ENCODE results near the gene BIN2.
"Not testable (repeated sequence)": the region's sequence is repeated elsewhere in the genome, so short reads cannot be mapped to it uniquely, and the experiment has no call there.

Gene BIN2

DNA sequence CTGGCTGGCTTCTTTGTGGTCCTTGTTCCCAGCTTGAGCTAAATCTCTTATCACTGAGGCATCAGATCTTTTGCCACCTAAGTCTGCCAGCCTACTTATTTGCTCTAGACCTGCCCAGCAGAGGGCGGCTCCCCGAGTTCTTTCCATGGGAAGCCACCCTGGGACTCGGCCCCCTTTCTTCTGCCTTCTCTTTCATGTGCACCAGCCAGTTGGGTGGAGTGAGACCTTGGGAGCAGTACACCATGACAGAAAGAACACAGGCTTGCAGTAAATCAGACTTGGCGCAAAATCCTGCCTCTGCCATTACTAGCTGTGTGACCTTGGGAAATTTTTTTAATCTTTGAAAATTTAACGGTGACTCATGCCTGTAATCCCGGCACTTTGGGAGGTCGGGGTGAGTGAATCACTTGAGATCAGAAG lies 61.2 kb downstream of the BIN2 start:
- Histone ChIP-seq H3F3A (ENCODE audit: insufficient read depth, low read length) (no peaks in the 10 kb centered on the region), H3K79me2 (ENCODE audit: low read length) (no peaks in the 10 kb centered on the region), H3K27me3 (replicated peaks; ENCODE audit: insufficient read depth, low read length) (no peaks in the 10 kb centered on the region), H2AFZ (ENCODE audit: low read length) (no peak overlapping the region), H3K9me3 (replicated peaks; ENCODE audit: insufficient read depth, low read length) (no peaks in the 10 kb centered on the region), H3K4me1 (ENCODE audit: low read length) (peaks cover 5% of the 10 kb centered on the region), H3K4me2 (ENCODE audit: low read depth, low read length) (no peak overlapping the region), H3K36me3 (replicated peaks; ENCODE audit: insufficient read depth, low read length) (no peaks in the 10 kb centered on the region), H3K4me3 (ENCODE audit: low read length) (no peak overlapping the region), H4K20me1 (ENCODE audit: insufficient read depth, low read length) (no peaks in the 10 kb centered on the region), H3K27ac (ENCODE audit: low read length) (no peak overlapping the region), H3K9ac (ENCODE audit: low read length) (no peak overlapping the region), H3K9me2 (replicated peaks; ENCODE audit: insufficient read depth, low read length) (no peaks in the 10 kb centered on the region)
- TF ChIP-seq EZH2phosphoT487 (IDR thresholded peaks at IDR 0.05; ENCODE audit: low read length) (no peak), CTCF (IDR thresholded peaks at IDR 0.05; ENCODE audit: low read length) (peak; percentile 24; the same call in 1 of the 2 replicates)
- DNase-seq: peak; percentile 9

DNA sequence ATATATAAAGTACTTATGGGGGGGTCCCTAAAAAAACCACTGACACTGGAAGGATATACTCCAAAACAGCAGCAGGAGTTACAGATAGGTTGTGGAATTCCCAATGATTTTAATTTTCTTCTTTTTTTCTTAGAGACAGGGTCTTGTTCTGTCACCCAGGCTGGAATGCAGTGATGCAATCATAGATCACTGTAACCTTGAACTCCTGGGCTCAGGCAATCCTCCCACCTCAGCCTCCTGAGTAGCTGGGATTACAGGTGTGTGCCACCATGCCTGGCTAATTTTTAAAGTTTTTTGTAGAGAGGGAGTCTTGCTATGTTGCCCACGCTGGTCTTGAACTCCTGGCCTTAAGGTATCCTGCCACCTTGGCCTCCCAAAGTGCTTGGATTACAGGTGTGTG lies 64.4 kb downstream of the BIN2 start:
- H3K4me1 ChIP-seq (ENCODE audit: low read length); H3K9ac ChIP-seq (ENCODE audit: low read length); H3K4me3 ChIP-seq (ENCODE audit: low read length); H3K4me2 ChIP-seq (ENCODE audit: low read depth, low read length); H3K27me3 ChIP-seq (replicated peaks; ENCODE audit: insufficient read depth, low read length); H3K9me3 ChIP-seq (replicated peaks; ENCODE audit: insufficient read depth, low read length); H3K9me2 ChIP-seq (replicated peaks; ENCODE audit: insufficient read depth, low read length); H2AFZ ChIP-seq (ENCODE audit: low read length); H3K27ac ChIP-seq (ENCODE audit: low read length); H3F3A ChIP-seq (ENCODE audit: insufficient read depth, low read length); H4K20me1 ChIP-seq (ENCODE audit: insufficient read depth, low read length); H3K79me2 ChIP-seq (ENCODE audit: low read length); H3K36me3 ChIP-seq (replicated peaks; ENCODE audit: insufficient read depth, low read length); DNase-seq: not testable (repeated sequence)

DNA sequence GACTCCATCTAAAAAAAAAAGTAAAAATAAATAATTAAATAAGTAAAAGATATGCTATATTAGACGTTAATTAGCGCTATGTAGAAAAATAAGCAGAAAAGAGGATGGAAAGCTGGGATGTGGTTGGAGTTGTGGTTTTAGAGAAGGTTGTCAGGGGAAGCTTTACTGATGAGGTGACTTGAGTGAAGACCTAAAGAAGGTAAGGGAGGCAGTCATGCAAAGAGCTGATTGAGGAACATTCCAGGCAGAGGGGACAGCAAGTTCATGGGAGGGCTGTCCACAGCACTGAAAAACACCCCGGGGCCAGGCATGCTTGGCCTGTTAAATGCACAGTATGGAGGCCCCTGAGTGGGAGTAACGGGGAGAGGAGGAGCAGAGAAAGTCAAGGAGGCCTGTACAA lies 69.4 kb downstream of the BIN2 start:
- Histone ChIP-seq H3K27ac (ENCODE audit: low read length) (no peak overlapping the region), H4K20me1 (ENCODE audit: insufficient read depth, low read length) (no peaks in the 10 kb centered on the region), H3K4me1 (ENCODE audit: low read length) (no peaks in the 10 kb centered on the region), H3K9me3 (replicated peaks; ENCODE audit: insufficient read depth, low read length) (no peaks in the 10 kb centered on the region), H3F3A (ENCODE audit: insufficient read depth, low read length) (no peaks in the 10 kb centered on the region), H3K9me2 (replicated peaks; ENCODE audit: insufficient read depth, low read length) (no peaks in the 10 kb centered on the region), H3K36me3 (replicated peaks; ENCODE audit: insufficient read depth, low read length) (no peaks in the 10 kb centered on the region), H3K27me3 (replicated peaks; ENCODE audit: insufficient read depth, low read length) (no peaks in the 10 kb centered on the region), H3K4me2 (ENCODE audit: low read depth, low read length) (no peak overlapping the region), H3K79me2 (ENCODE audit: low read length) (no peaks in the 10 kb centered on the region), H3K4me3 (ENCODE audit: low read length) (no peak overlapping the region), H2AFZ (ENCODE audit: low read length) (no peak overlapping the region), H3K9ac (ENCODE audit: low read length) (no peak overlapping the region)
- TF ChIP-seq EZH2phosphoT487 (IDR thresholded peaks at IDR 0.05; ENCODE audit: low read length): no peak
- TF ChIP-seq EZH2 (optimal IDR thresholded peaks at IDR 0.05; ENCODE audit: low read depth, low read length): no peak
- no peak for TF ChIP-seq CTCF (IDR thresholded peaks at IDR 0.05; ENCODE audit: low read length)
- no peak for DNase-seq

- Histone ChIP-seq H4K20me1 (ENCODE audit: insufficient read depth, low read length) (no peaks in the 10 kb centered on the region), H3K4me1 (ENCODE audit: low read length) (no peaks in the 10 kb centered on the region), H3K79me2 (ENCODE audit: low read length) (no peaks in the 10 kb centered on the region), H3K4me3 (ENCODE audit: low read length) (no peak overlapping the region), H3K9ac (ENCODE audit: low read length) (no peak overlapping the region), H3K9me3 (replicated peaks; ENCODE audit: insufficient read depth, low read length) (no peaks in the 10 kb centered on the region), H3K36me3 (replicated peaks; ENCODE audit: insufficient read depth, low read length) (no peaks in the 10 kb centered on the region), H3F3A (ENCODE audit: insufficient read depth, low read length) (no peaks in the 10 kb centered on the region), H3K9me2 (replicated peaks; ENCODE audit: insufficient read depth, low read length) (no peaks in the 10 kb centered on the region), H3K27me3 (replicated peaks; ENCODE audit: insufficient read depth, low read length) (no peaks in the 10 kb centered on the region), H2AFZ (ENCODE audit: low read length) (no peak overlapping the region), H3K4me2 (ENCODE audit: low read depth, low read length) (no peak overlapping the region), H3K27ac (ENCODE audit: low read length) (no peak overlapping the region)
- DNase-seq: no peak
- no peak for TF ChIP-seq EZH2 (optimal IDR thresholded peaks at IDR 0.05; ENCODE audit: low read depth, low read length)
- no peak for TF ChIP-seq CTCF (IDR thresholded peaks at IDR 0.05; ENCODE audit: low read length)
- TF ChIP-seq EZH2phosphoT487 (IDR thresholded peaks at IDR 0.05; ENCODE audit: low read length): no peak
Observed at GRCh38 chr12:51253276-51253675, 70.7 kb downstream of the BIN2 start.

Data from MM.1S (cell line).